Urinary bladder (tissue), 2 donors: Measurements from ENCODE around the gene WSB2. TPM values are rescaled to one million over a fixed set of nuclear protein-coding genes. Genes with fewer than 3 reads are reported as not detected.

Experiments
- polyA plus RNA-seq: library from polyadenylated mRNA; stranded (reverse); fragments of 200-250 nt; gene quantifications from one replicate; pipeline ENCODE4 v1.2.3, GENCODE V29; 2013
- small RNA-seq: library from RNA; depleted of rRNA; stranded (forward); fragments of <200 nt; gene quantifications from one replicate; pipeline ENCODE3, GENCODE V24; 2014
- total RNA-seq: library from RNA; depleted of rRNA; stranded (reverse); fragments of >200 nt; gene quantifications from one replicate; pipeline ENCODE4 v1.2.3, GENCODE V29; 2014
- donor health status: healthy.

Gene WSB2
- total and polyA plus RNA-seq, 2 donors: 44.5 to 61.3 TPM

Small RNAs within 50 kb of the gene (small RNA-seq; reads per million reads assigned to genes)
- not detected for gene AC131159.1

Other genes starting within 250 kb of the WSB2 start
- 0.32 TPM for gene KSR2, start 92.2 kb downstream of the WSB2 start, total RNA-seq
- 0.05 TPM for gene KSR2, start 92.2 kb downstream of the WSB2 start, polyA plus RNA-seq
- 23.3 TPM for gene RFC5, start 44.5 kb downstream of the WSB2 start, total RNA-seq
- gene RFC5, start 44.5 kb downstream of the WSB2 start, polyA plus RNA-seq: 12.9 TPM
- gene VSIG10, start 42.8 kb upstream of the WSB2 start, total RNA-seq: 25.6 TPM
- 17.8 TPM for gene VSIG10, start 42.8 kb upstream of the WSB2 start, polyA plus RNA-seq
- gene PEBP1, start 74.9 kb upstream of the WSB2 start, total RNA-seq: 134 TPM
- gene PEBP1, start 74.9 kb upstream of the WSB2 start, polyA plus RNA-seq: 257 TPM